Measurements from ENCODE around the gene PCSK6. TPM values are rescaled to one million over a fixed set of nuclear protein-coding genes. Genes with fewer than 3 reads are reported as not detected.

PCSK6 gene
- total RNA-seq, 1 donor from 2014 or later, result 3.8 TPM

GRCh38 chr15:101372960-101373525, 116.5 kb downstream of the PCSK6 start:
- no peak for DNase-seq
- peaks cover 11% of the 10 kb centered on the region for H3K4me1 Mint-ChIP-seq (ENCODE audit: low read depth, unreplicated experiment)
- H3K27me3 Mint-ChIP-seq (ENCODE audit: unreplicated experiment), result no peaks in the 10 kb centered on the region
- no peak for TF ChIP-seq CTCF (IDR thresholded peaks at IDR 0.05; ENCODE audit: partially characterized antibody, unreplicated experiment)
- H3K36me3 Mint-ChIP-seq (ENCODE audit: unreplicated experiment), result no peaks in the 10 kb centered on the region
- no peak overlapping the region for H3K4me3 Mint-ChIP-seq (ENCODE audit: unreplicated experiment)
- H3K9me3 Mint-ChIP-seq (ENCODE audit: unreplicated experiment), result peaks cover 3% of the 10 kb centered on the region
- H3K27ac Mint-ChIP-seq (ENCODE audit: unreplicated experiment), result no peak overlapping the region

DNA sequence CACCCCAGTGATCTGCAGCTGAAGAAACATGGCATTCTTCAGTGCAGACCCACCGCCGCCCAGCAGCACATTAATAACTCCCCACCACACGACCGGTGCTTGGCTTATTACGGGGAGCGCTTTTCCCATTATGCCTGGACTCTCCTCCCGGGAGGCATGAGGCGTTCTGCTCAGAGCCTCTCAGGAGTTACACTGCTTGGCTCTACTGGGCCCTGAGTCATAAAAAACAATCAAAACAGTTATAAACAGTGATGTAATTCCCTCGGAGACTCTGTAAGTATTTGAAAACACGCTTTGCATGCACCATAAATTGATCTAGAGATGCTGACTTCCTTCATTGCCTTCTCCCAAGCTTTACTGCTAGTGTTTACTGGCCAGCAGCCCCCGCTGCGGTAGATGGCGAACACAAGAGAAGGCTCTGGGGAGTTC, 117.3 kb downstream of the PCSK6 start:
- no peak overlapping the region for H3K27ac Mint-ChIP-seq (ENCODE audit: unreplicated experiment)
- TF ChIP-seq CTCF (IDR thresholded peaks at IDR 0.05; ENCODE audit: partially characterized antibody, unreplicated experiment), result no peak
- H3K9me3 Mint-ChIP-seq (ENCODE audit: unreplicated experiment), result peaks cover 3% of the 10 kb centered on the region
- no peaks in the 10 kb centered on the region for H3K27me3 Mint-ChIP-seq (ENCODE audit: unreplicated experiment)
- no peak for DNase-seq
- peaks cover 2% of the 10 kb centered on the region for H3K36me3 Mint-ChIP-seq (ENCODE audit: unreplicated experiment)
- no peak overlapping the region for H3K4me3 Mint-ChIP-seq (ENCODE audit: unreplicated experiment)
- peaks cover 9% of the 10 kb centered on the region for H3K4me1 Mint-ChIP-seq (ENCODE audit: low read depth, unreplicated experiment)

DNA sequence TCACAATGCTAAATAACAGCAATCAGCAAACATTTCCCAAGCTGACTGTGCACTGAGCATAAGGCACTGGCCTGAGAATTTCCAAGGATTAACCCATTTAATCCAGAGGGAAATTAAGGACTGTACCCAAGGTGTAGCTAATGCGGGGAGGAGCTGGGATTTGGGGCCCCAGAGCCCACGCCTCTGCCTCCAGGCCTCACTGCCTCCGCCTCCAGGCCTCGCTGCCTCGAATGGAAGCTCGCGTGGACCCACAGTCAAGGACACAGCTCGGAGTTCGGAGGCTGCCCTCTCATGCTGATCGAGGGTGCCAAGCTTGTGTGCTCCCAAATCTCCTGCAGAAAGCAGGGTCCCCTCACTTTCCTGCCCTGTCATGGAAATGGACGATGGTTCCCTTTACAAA, 118.0 kb downstream of the PCSK6 start:
- TF ChIP-seq CTCF (IDR thresholded peaks at IDR 0.05; ENCODE audit: partially characterized antibody, unreplicated experiment), result no peak
- Mint-ChIP-seq H3K27ac (ENCODE audit: unreplicated experiment) (no peak overlapping the region), H3K9me3 (ENCODE audit: unreplicated experiment) (peaks cover 2% of the 10 kb centered on the region), H3K4me1 (ENCODE audit: low read depth, unreplicated experiment) (peaks cover 9% of the 10 kb centered on the region), H3K36me3 (ENCODE audit: unreplicated experiment) (peaks cover 4% of the 10 kb centered on the region), H3K27me3 (ENCODE audit: unreplicated experiment) (no peaks in the 10 kb centered on the region), H3K4me3 (ENCODE audit: unreplicated experiment) (no peak overlapping the region)
- no peak for DNase-seq

GRCh38 chr15:101371081-101371480, 118.4 kb downstream of the PCSK6 start:
- Mint-ChIP-seq H3K4me3 (ENCODE audit: unreplicated experiment) (no peak overlapping the region), H3K27ac (ENCODE audit: unreplicated experiment) (no peak overlapping the region), H3K27me3 (ENCODE audit: unreplicated experiment) (no peaks in the 10 kb centered on the region), H3K4me1 (ENCODE audit: low read depth, unreplicated experiment) (peaks cover 9% of the 10 kb centered on the region), H3K36me3 (ENCODE audit: unreplicated experiment) (peaks cover 4% of the 10 kb centered on the region), H3K9me3 (ENCODE audit: unreplicated experiment) (no peaks in the 10 kb centered on the region)
- no peak for TF ChIP-seq CTCF (IDR thresholded peaks at IDR 0.05; ENCODE audit: partially characterized antibody, unreplicated experiment)
- DNase-seq, result no peak

- DNase-seq, result no peak
- Mint-ChIP-seq H3K27ac (ENCODE audit: unreplicated experiment) (no peak overlapping the region), H3K36me3 (ENCODE audit: unreplicated experiment) (peaks cover 5% of the 10 kb centered on the region), H3K4me1 (ENCODE audit: low read depth, unreplicated experiment) (peaks cover 9% of the 10 kb centered on the region), H3K9me3 (ENCODE audit: unreplicated experiment) (no peaks in the 10 kb centered on the region), H3K27me3 (ENCODE audit: unreplicated experiment) (no peaks in the 10 kb centered on the region), H3K4me3 (ENCODE audit: unreplicated experiment) (no peak overlapping the region)
- no peak for TF ChIP-seq CTCF (IDR thresholded peaks at IDR 0.05; ENCODE audit: partially characterized antibody, unreplicated experiment)
Measured at GRCh38 chr15:101370330-101371024, 119.0 kb downstream of the PCSK6 start.

Measured in glutamatergic neuron (in vitro differentiated cells).